ENCODE data around the gene CYB5R4.

GRCh38 chr6:84003654-84004053 is 144.2 kb downstream of the CYB5R4 start:
- TF ChIP-seq EZH2 (IDR thresholded peaks at IDR 0.05; ENCODE audit: borderline replicate concordance) (no peak), EZH2phosphoT487 (IDR thresholded peaks at IDR 0.05; ENCODE audit: low read depth, severe bottlenecking, unreplicated experiment) (no peak)
- TF ChIP-seq, protein P1, sequence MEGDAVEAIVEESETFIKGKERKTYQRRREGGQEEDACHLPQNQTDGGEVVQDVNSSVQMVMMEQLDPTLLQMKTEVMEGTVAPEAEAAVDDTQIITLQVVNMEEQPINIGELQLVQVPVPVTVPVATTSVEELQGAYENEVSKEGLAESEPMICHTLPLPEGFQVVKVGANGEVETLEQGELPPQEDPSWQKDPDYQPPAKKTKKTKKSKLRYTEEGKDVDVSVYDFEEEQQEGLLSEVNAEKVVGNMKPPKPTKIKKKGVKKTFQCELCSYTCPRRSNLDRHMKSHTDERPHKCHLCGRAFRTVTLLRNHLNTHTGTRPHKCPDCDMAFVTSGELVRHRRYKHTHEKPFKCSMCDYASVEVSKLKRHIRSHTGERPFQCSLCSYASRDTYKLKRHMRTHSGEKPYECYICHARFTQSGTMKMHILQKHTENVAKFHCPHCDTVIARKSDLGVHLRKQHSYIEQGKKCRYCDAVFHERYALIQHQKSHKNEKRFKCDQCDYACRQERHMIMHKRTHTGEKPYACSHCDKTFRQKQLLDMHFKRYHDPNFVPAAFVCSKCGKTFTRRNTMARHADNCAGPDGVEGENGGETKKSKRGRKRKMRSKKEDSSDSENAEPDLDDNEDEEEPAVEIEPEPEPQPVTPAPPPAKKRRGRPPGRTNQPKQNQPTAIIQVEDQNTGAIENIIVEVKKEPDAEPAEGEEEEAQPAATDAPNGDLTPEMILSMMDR (IDR thresholded peaks at IDR 0.05; ENCODE audit: poor library complexity), result no peak

Data from hepatocyte (in vitro differentiated cells).